HEK293 (cell line): ENCODE data around the gene PTPRK.

Source experiments
- CTCF ChIA-PET: fragments of 350-600 bp; formaldehyde crosslinking; extraction: SDS; loops from one replicate; lab custom pipeline; 2021; ENCODE audit warnings: antibody characterized with exemption; lab: Yijun Ruan, JAX
- POLR2A ChIA-PET: fragments of 300-600 bp; formaldehyde crosslinking; extraction: SDS; loops from one replicate; lab custom pipeline; 2020; ENCODE audit warnings: antibody characterized with exemption, inconsistent platforms; lab: Yijun Ruan, JAX
- H3K27ac ChIP-seq: fragments of 200-500 bp; sonication (Bioruptor generic); 2 replicates; pipeline ENCODE4 v1.5.1; 2014; ENCODE audit warnings: low read depth, low read length, control low read depth, inconsistent platforms; ENCODE audit errors: extremely low read depth
- H3K36me3 ChIP-seq, 2 experiments: fragments of 200-500 bp in 1 of 2; sonication (Bioruptor generic) in 1 of 2; 1 replicate in 1 of 2; 2 replicates in 1 of 2; pipeline ENCODE4 v1.5.1; 2014 to 2017; ENCODE audit warnings: inconsistent platforms in 2 of 2, low read length in 2 of 2; ENCODE audit not compliant: control insufficient read depth in 2 of 2, insufficient read depth in 1 of 2
- H3K4me1 ChIP-seq: fragments of 200-500 bp; sonication (Bioruptor generic); 2 replicates; pipeline ENCODE4 v1.5.1; 2014; ENCODE audit warnings: mild to moderate bottlenecking, low read length, inconsistent platforms; ENCODE audit not compliant: control insufficient read depth, insufficient read depth
- H3K4me3 ChIP-seq: 2 replicates; pipeline ENCODE4 v1.5.1; 2011; ENCODE audit warnings: low read depth, mild to moderate bottlenecking, control low read depth, low read length, moderate library complexity
- H3K9me3 ChIP-seq: fragments of 200-500 bp; sonication (Bioruptor generic); 2 replicates; pipeline ENCODE4 v1.5.1; 2014; ENCODE audit warnings: low read depth, low read length, inconsistent platforms; ENCODE audit not compliant: control insufficient read depth, insufficient read depth
- BCL11B ChIP-seq: fragments of 450-650 bp; formaldehyde crosslinking; IDR thresholded peaks from 2 replicates; pipeline ENCODE4 v1.5.1; 2016; ENCODE audit warnings: low read depth, missing biosample characterization, missing genetic modification characterization
- FEZF1 ChIP-seq: fragments of 450-650 bp; formaldehyde crosslinking; IDR thresholded peaks from 2 replicates; pipeline ENCODE4 v1.5.1; 2016; ENCODE audit warnings: missing biosample characterization, missing genetic modification characterization
- OVOL3 ChIP-seq: fragments of 450-650 bp; formaldehyde crosslinking; IDR thresholded peaks from 2 replicates; pipeline ENCODE4 v1.5.1; 2016; ENCODE audit warnings: missing biosample characterization, missing genetic modification characterization
- ZIC2 ChIP-seq: fragments of 450-650 bp; formaldehyde crosslinking; IDR thresholded peaks from 2 replicates; pipeline ENCODE4 v1.5.1; 2016; ENCODE audit warnings: missing biosample characterization, missing genetic modification characterization
- ZNF16 ChIP-seq: fragments of 450-650 bp; formaldehyde crosslinking; IDR thresholded peaks from 2 replicates; pipeline ENCODE4 v1.5.1; 2016; ENCODE audit warnings: low read depth, missing biosample characterization, missing genetic modification characterization
- ZNF266 ChIP-seq: fragments of 450-650 bp; formaldehyde crosslinking; IDR thresholded peaks from 2 replicates; pipeline ENCODE4 v1.5.1; 2016; ENCODE audit warnings: missing biosample characterization, missing genetic modification characterization, low read depth
- ZNF404 ChIP-seq: fragments of 450-650 bp; formaldehyde crosslinking; IDR thresholded peaks from 2 replicates; pipeline ENCODE4 v1.5.1; 2017; ENCODE audit warnings: missing biosample characterization, missing genetic modification characterization
- ZNF561 ChIP-seq: fragments of 450-650 bp; IDR thresholded peaks from 2 replicates; pipeline ENCODE4 v1.5.1; 2018; ENCODE audit warnings: missing biosample characterization, missing genetic modification characterization, borderline replicate concordance
- ZNF701 ChIP-seq: fragments of 450-650 bp; formaldehyde crosslinking; IDR thresholded peaks from 2 replicates; pipeline ENCODE4 v1.5.1; 2016; ENCODE audit warnings: missing biosample characterization, missing genetic modification characterization
- ZNF707 ChIP-seq: fragments of 450-650 bp; formaldehyde crosslinking; IDR thresholded peaks from 2 replicates; pipeline ENCODE4 v1.5.1; 2016; ENCODE audit warnings: missing biosample characterization, missing genetic modification characterization
- TF ChIP-seq, protein P1 (sequence below): fragments of 450-650 bp; formaldehyde crosslinking; IDR thresholded peaks from 2 replicates; pipeline ENCODE4 v1.5.1; 2017; ENCODE audit warnings: missing biosample characterization, missing genetic modification characterization
- TF ChIP-seq, protein P2 (sequence below): fragments of 450-650 bp; formaldehyde crosslinking; IDR thresholded peaks from 2 replicates; pipeline ENCODE4 v1.5.1; 2016; ENCODE audit warnings: missing biosample characterization, missing genetic modification characterization
- TF ChIP-seq, protein P3 (sequence below): fragments of 450-650 bp; formaldehyde crosslinking; conservative IDR thresholded peaks from 2 replicates; pipeline ENCODE4 v1.5.1; 2016; ENCODE audit warnings: low read depth, missing biosample characterization, missing genetic modification characterization

PTPRK gene

DNA sequence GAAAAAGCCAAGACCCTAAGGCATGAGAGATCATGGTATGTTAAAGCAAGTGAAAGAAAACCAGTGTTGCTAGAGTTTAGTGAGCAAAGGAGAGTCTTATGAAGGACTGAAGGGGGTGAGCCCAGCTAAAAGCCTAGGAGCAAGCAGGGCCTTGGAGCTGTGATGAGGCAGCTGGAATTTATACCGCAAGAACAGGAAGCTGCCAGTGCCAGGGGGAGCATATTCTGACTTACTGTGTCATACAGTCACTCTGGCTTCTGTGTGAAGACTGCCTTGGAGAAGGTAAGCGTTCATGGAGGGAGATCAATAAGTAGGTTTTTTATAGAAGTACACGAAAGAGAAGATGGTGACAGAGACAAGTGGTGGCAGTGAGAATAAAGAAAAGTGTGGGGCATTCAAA, 310.6 kb downstream of the PTPRK start (continued):
- no peak for TF ChIP-seq ZNF266 (tag by site-specific recombination)
- TF ChIP-seq, protein P1, sequence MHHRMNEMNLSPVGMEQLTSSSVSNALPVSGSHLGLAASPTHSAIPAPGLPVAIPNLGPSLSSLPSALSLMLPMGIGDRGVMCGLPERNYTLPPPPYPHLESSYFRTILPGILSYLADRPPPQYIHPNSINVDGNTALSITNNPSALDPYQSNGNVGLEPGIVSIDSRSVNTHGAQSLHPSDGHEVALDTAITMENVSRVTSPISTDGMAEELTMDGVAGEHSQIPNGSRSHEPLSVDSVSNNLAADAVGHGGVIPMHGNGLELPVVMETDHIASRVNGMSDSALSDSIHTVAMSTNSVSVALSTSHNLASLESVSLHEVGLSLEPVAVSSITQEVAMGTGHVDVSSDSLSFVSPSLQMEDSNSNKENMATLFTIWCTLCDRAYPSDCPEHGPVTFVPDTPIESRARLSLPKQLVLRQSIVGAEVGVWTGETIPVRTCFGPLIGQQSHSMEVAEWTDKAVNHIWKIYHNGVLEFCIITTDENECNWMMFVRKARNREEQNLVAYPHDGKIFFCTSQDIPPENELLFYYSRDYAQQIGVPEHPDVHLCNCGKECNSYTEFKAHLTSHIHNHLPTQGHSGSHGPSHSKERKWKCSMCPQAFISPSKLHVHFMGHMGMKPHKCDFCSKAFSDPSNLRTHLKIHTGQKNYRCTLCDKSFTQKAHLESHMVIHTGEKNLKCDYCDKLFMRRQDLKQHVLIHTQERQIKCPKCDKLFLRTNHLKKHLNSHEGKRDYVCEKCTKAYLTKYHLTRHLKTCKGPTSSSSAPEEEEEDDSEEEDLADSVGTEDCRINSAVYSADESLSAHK (tag by site-specific recombination) = no peak
- TF ChIP-seq, all 188 proteins: peak for 0

DNA sequence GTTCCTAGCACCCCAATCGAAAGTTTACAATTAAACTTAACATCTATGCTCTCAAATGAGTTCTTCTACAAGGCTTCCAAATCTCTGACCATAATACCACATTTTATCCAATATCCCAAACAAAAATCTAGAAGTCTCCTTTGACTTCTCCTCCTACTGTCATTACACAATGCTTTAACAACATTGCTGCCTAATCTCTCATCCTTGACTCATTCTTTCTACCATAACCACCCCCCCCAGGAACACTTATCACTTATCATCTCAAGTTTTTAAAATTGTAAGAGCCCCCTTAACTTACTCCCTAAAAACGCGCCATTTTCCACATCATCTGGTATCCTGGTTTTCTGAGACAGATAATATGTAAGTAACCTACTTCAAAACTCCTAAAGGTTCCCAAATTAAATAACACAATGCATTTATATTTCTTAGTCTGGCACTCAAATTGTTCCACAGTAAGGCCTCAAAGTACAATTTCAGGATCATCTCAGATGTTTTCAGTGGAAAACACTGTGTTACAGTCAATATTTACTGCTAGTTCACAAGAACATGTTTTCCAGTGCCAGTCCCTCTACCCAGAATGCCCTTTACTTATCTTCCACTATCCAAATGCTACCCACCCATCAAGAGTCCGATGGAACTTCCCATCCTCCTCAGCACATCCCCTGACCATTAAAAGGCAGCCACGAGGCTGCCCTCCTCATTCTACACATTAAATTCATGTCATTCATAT, 311.4 kb downstream of the PTPRK start:
- H3K36me3 ChIP-seq = no peaks in the 10 kb centered on the region
- H3K27ac ChIP-seq = no peak overlapping the region
- H3K4me3 ChIP-seq = no peak overlapping the region
- no peaks in the 10 kb centered on the region for H3K9me3 ChIP-seq
- no peak for TF ChIP-seq ZNF404 (tag by site-specific recombination)
- TF ChIP-seq ZNF16 (tag by site-specific recombination) = no peak
- TF ChIP-seq ZNF561 = no peak
- TF ChIP-seq ZNF701 (tag by site-specific recombination) = no peak
- TF ChIP-seq ZNF707 (tag by site-specific recombination) = no peak
- TF ChIP-seq BCL11B (tag by site-specific recombination) = no peak
- TF ChIP-seq, protein P2, sequence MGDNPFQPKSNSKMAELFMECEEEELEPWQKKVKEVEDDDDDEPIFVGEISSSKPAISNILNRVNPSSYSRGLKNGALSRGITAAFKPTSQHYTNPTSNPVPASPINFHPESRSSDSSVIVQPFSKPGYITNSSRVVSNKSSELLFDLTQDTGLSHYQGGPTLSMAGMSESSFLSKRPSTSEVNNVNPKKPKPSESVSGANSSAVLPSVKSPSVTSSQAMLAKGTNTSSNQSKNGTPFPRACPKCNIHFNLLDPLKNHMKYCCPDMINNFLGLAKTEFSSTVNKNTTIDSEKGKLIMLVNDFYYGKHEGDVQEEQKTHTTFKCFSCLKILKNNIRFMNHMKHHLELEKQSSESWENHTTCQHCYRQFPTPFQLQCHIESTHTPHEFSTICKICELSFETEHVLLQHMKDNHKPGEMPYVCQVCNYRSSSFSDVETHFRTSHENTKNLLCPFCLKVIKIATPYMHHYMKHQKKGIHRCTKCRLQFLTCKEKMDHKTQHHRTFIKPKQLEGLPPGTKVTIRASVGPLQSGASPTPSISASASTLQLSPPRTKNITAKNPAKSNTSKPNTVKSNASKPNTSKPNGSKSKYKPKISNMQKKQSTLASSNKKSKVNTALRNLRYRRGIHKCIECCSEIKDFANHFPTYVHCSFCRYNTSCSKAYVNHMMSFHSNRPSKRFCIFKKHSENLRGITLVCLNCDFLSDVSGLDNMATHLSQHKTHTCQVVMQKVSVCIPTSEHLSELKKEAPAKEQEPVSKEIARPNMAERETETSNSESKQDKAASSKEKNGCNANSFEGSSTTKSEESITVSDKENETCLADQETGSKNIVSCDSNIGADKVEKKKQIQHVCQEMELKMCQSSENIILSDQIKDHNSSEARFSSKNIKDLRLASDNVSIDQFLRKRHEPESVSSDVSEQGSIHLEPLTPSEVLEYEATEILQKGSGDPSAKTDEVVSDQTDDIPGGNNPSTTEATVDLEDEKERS = no peak
- TF ChIP-seq, protein P3, sequence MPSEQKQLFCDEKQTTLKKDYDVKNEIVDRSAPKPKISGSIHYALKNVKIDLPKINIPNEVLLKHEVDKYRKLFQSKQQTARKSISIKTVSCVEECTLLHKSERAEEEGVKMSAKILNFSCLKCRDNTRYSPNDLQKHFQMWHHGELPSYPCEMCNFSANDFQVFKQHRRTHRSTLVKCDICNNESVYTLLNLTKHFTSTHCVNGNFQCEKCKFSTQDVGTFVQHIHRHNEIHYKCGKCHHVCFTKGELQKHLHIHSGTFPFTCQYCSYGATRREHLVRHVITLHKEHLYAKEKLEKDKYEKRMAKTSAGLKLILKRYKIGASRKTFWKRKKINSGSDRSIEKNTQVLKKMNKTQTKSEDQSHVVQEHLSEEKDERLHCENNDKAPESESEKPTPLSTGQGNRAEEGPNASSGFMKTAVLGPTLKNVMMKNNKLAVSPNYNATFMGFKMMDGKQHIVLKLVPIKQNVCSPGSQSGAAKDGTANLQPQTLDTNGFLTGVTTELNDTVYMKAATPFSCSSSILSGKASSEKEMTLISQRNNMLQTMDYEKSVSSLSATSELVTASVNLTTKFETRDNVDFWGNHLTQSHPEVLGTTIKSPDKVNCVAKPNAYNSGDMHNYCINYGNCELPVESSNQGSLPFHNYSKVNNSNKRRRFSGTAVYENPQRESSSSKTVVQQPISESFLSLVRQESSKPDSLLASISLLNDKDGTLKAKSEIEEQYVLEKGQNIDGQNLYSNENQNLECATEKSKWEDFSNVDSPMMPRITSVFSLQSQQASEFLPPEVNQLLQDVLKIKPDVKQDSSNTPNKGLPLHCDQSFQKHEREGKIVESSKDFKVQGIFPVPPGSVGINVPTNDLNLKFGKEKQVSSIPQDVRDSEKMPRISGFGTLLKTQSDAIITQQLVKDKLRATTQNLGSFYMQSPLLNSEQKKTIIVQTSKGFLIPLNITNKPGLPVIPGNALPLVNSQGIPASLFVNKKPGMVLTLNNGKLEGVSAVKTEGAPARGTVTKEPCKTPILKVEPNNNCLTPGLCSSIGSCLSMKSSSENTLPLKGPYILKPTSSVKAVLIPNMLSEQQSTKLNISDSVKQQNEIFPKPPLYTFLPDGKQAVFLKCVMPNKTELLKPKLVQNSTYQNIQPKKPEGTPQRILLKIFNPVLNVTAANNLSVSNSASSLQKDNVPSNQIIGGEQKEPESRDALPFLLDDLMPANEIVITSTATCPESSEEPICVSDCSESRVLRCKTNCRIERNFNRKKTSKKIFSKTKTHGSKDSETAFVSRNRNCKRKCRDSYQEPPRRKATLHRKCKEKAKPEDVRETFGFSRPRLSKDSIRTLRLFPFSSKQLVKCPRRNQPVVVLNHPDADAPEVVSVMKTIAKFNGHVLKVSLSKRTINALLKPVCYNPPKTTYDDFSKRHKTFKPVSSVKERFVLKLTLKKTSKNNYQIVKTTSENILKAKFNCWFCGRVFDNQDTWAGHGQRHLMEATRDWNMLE (tag by site-specific recombination) = no peak
- no peak for TF ChIP-seq FEZF1
- TF ChIP-seq ZIC2 (tag by site-specific recombination) = no peak
- TF ChIP-seq OVOL3 (tag by site-specific recombination) = no peak
- TF ChIP-seq, all 188 proteins: peak for 0
- peaks cover 19% of the 10 kb centered on the region; the same call in 1 of the 2 replicates for H3K4me1 ChIP-seq
- ChIA-PET POLR2A (no interaction called here), CTCF (no interaction called here)
